GM12891 (cell line): Measurements from ENCODE around the gene BRD9.

Experiments
- DNase-seq: peaks from one replicate; pipeline ENCODE4 v3.0.0; 2011; ENCODE audit warnings: low spot score; ENCODE audit not compliant: insufficient read length
- FAIRE-seq: peaks from 2 replicates; lab custom pipeline; 2011; peaks lifted over from hg19 to GRCh38; lab: Jason Lieb, UNC
- PAX5 ChIP-seq: IDR thresholded peaks from 2 replicates; pipeline ENCODE4 v1.6.1; 2011; ENCODE audit warnings: low read length, moderate library complexity, mild to moderate bottlenecking; ENCODE audit not compliant: insufficient read depth, severe bottlenecking
- POLR2A ChIP-seq: IDR thresholded peaks from 2 replicates; pipeline ENCODE4 v1.6.1; 2011; ENCODE audit warnings: low read depth, low read length, control low read depth
- POLR2AphosphoS5 ChIP-seq: IDR thresholded peaks from 2 replicates; pipeline ENCODE4 v1.6.1; 2011; ENCODE audit warnings: low read depth, low read length, control low read depth
- POU2F2 ChIP-seq: IDR thresholded peaks from 2 replicates; pipeline ENCODE4 v1.6.1; 2011; ENCODE audit warnings: low read depth, mild to moderate bottlenecking, control low read depth, low read length, moderate library complexity
- SPI1 ChIP-seq: IDR thresholded peaks from 2 replicates; pipeline ENCODE4 v1.6.1; 2011; ENCODE audit warnings: low read depth, low read length, control low read depth
- TAF1 ChIP-seq: IDR thresholded peaks from 2 replicates; pipeline ENCODE4 v1.6.1; 2011; ENCODE audit warnings: low read depth, low read length, control low read depth

BRD9 gene

GRCh38 chr5:878125-878524 lies 14.5 kb downstream of the BRD9 start:
- no peak for DNase-seq
- no peak for TF ChIP-seq SPI1
- no peak for TF ChIP-seq POU2F2
- TF ChIP-seq POLR2AphosphoS5: no peak
- no peak for TF ChIP-seq POLR2A
- no peak for TF ChIP-seq TAF1
- FAIRE-seq: no peak

GRCh38 chr5:876398-877365 lies 15.9 kb downstream of the BRD9 start:
- DNase-seq (no peak), FAIRE-seq (no peak)
- TF ChIP-seq POLR2A (no peak), SPI1 (no peak), POU2F2 (no peak), PAX5 (no peak)

- no peak for TF ChIP-seq PAX5
- no peak for TF ChIP-seq POU2F2
- no peak for TF ChIP-seq TAF1
- TF ChIP-seq SPI1: no peak
- TF ChIP-seq POLR2A: no peak
- no peak; the same call in 1 of the 2 replicates for TF ChIP-seq POLR2AphosphoS5
- DNase-seq (no peak), FAIRE-seq (no peak)
Observed at GRCh38 chr5:875931-876330, 16.7 kb downstream of the BRD9 start.

GRCh38 chr5:873328-873727 lies 19.3 kb downstream of the BRD9 start:
- TF ChIP-seq POLR2A (no peak), SPI1 (peak; percentile 97), POU2F2 (0 out of 2 replicates have a peak, but pooled peaks have one; percentile 59), TAF1 (no peak)
- peak; percentile 83 for DNase-seq
- peak; percentile 89 for FAIRE-seq

GRCh38 chr5:872301-872700 lies 20.3 kb downstream of the BRD9 start:
- FAIRE-seq (no peak), DNase-seq (no peak)
- TF ChIP-seq SPI1 (no peak), PAX5 (no peak), POLR2A (no peak), POLR2AphosphoS5 (no peak), POU2F2 (no peak), TAF1 (no peak)

- DNase-seq (no peak), FAIRE-seq (no peak)
- TF ChIP-seq PAX5: no peak
- TF ChIP-seq POLR2A: no peak
- TF ChIP-seq POU2F2: no peak
- no peak for TF ChIP-seq POLR2AphosphoS5
- TF ChIP-seq SPI1: no peak
- TF ChIP-seq TAF1: no peak
Observed at GRCh38 chr5:871596-872298, 20.9 kb downstream of the BRD9 start.

- no peak for FAIRE-seq
- TF ChIP-seq POLR2AphosphoS5: no peak
- no peak for DNase-seq
Observed at GRCh38 chr5:870956-871355, 21.6 kb downstream of the BRD9 start.

- TF ChIP-seq POU2F2 (no peak), PAX5 (no peak), TAF1 (no peak), SPI1 (no peak), POLR2AphosphoS5 (no peak), POLR2A (no peak)
- DNase-seq (no peak), FAIRE-seq (no peak)
Observed at GRCh38 chr5:868428-869135, 24.0 kb downstream of the BRD9 start.

- FAIRE-seq (no peak), DNase-seq (no peak)
- TF ChIP-seq TAF1 (no peak), POLR2AphosphoS5 (no peak), SPI1 (no peak), PAX5 (no peak), POLR2A (0 out of 2 replicates have a peak, but pooled peaks have one; percentile 14), POU2F2 (no peak)
Observed at GRCh38 chr5:867300-867870, 25.2 kb downstream of the BRD9 start.

GRCh38 chr5:865771-866170 lies 26.8 kb downstream of the BRD9 start:
- no peak for TF ChIP-seq PAX5
- TF ChIP-seq POLR2A: no peak
- TF ChIP-seq POLR2AphosphoS5: no peak
- no peak for TF ChIP-seq TAF1
- no peak for TF ChIP-seq SPI1
- no peak for TF ChIP-seq POU2F2
- FAIRE-seq (no peak), DNase-seq (no peak)
